Measurements from ENCODE around the gene KBTBD12. TPM values are rescaled to one million over a fixed set of nuclear protein-coding genes. Genes with fewer than 3 reads are reported as not detected.

Gene KBTBD12
- total and polyA plus RNA-seq, 2 experiments from 2014 or later = not detected

DNA sequence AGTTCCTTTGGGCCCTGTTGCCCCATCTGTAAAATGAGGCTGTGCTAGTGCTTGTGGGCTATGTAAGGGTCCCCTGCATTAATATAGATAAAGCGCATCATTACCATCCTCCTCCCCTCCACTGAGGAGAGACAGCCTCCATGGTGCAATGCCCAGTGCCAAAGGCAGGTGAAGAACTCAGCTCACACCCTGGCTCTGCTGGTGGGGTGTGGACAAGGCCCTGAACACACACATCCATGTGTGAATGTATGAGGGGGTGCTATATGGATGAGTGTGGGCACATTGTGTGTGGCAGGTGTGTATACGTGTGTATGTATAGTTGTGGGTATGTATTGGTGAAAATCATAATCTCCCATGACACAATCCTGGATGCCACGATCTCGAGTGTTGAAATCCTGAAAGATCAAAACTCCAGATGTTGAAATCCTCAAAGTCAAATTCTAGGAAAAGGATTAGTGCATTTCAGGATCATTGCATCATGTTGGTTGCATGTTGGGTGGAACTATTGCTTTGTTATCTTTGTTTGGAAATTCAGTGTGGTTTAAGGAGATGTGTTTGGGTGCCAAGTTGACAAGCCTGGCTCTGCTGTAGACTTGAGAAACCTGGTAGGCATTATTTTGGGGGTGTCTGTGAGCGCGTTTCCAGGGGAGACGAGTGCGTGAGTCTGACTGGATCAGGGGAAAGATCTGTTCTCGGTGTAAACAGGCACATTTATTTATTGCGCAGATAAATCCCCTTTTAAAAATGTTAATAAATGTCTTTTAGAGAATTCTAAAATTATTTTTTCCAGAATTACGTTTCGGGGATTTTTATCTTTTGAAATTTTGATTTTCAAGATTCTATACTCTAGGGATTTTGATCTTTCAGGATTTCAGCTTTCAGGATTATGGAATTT is 95.2 kb downstream of the KBTBD12 start:
- in situ Hi-C loops (cut with MboI) = no loop called here
- H3K4me3 ChIP-seq = no peak overlapping the region
- 50 to 52% methylated on average over 12 of the region's 12 CpGs for WGBS, 2 experiments (ENCODE audit: low coverage in 1 of 2, low lambda C conversion rate in 2 of 2, missing lambda C conversion rate in 2 of 2)

GRCh38 chr3:128011140-128011539 is 96.1 kb downstream of the KBTBD12 start:
- H2AFZ ChIP-seq = no peak overlapping the region
- H3K79me2 ChIP-seq (ENCODE audit: insufficient read depth) = no peaks in the 10 kb centered on the region
- H3K4me2 ChIP-seq (ENCODE audit: unreplicated experiment) = no peak overlapping the region
- no peaks in the 10 kb centered on the region; the same call in 1 of the 2 replicates for H3K27me3 ChIP-seq (replicated peaks; ENCODE audit: insufficient read depth)
- H3K27ac ChIP-seq = no peak overlapping the region
- no peaks in the 10 kb centered on the region for H3K9me3 ChIP-seq (ENCODE audit: low read depth)
- H3K9me2 ChIP-seq (ENCODE audit: insufficient read depth) = no peaks in the 10 kb centered on the region
- H4K20me1 ChIP-seq (ENCODE audit: insufficient read depth) = no peaks in the 10 kb centered on the region
- TF ChIP-seq EZH2 (IDR thresholded peaks at IDR 0.05; ENCODE audit: insufficient read depth, poor library complexity, severe bottlenecking) = no peak
- TF ChIP-seq EZH2phosphoT487 (IDR thresholded peaks at IDR 0.05; ENCODE audit: insufficient read depth, low read depth) = no peak
- H3K36me3 ChIP-seq (ENCODE audit: low read depth) = no peaks in the 10 kb centered on the region
- DNase-seq = peak; percentile 18
- in situ Hi-C loops (cut with MboI) = no loop called here
- no peak overlapping the region for H3K4me3 ChIP-seq
- 21 to 23% methylated on average over 12 of the region's 12 CpGs for WGBS, 2 experiments (ENCODE audit: low coverage in 1 of 2, low lambda C conversion rate in 2 of 2, missing lambda C conversion rate in 2 of 2)
- peaks cover 4% of the 10 kb centered on the region; the same call in 1 of the 2 replicates for H3F3A ChIP-seq (ENCODE audit: insufficient read depth)
- H3K9ac ChIP-seq = no peak overlapping the region
- H3K4me1 ChIP-seq (ENCODE audit: insufficient read depth) = 0 out of 2 replicates have a peak, but pooled peaks cover 12% of the 10 kb centered on the region

More for the DNA sequence above, 95.2 kb downstream of the KBTBD12 start:
- peak overlapping the region; percentile 25 for H3K27ac ChIP-seq
- H3K9me2 ChIP-seq (ENCODE audit: insufficient read depth) = no peaks in the 10 kb centered on the region
- TF ChIP-seq EZH2phosphoT487 (IDR thresholded peaks at IDR 0.05; ENCODE audit: insufficient read depth, low read depth) = no peak
- no peak for TF ChIP-seq EZH2 (IDR thresholded peaks at IDR 0.05; ENCODE audit: insufficient read depth, poor library complexity, severe bottlenecking)
- no peaks in the 10 kb centered on the region for H4K20me1 ChIP-seq (ENCODE audit: insufficient read depth)
- H3K4me1 ChIP-seq (ENCODE audit: insufficient read depth) = 0 out of 2 replicates have a peak, but pooled peaks cover 12% of the 10 kb centered on the region
- peaks cover 4% of the 10 kb centered on the region; the same call in 1 of the 2 replicates for H3F3A ChIP-seq (ENCODE audit: insufficient read depth)
- peak; percentile 78 for DNase-seq
- H3K79me2 ChIP-seq (ENCODE audit: insufficient read depth) = no peaks in the 10 kb centered on the region
- H2AFZ ChIP-seq = no peak overlapping the region
- peak overlapping the region; percentile 15 for H3K4me2 ChIP-seq (ENCODE audit: unreplicated experiment)
- no peaks in the 10 kb centered on the region for H3K9me3 ChIP-seq (ENCODE audit: low read depth)
- H3K27me3 ChIP-seq (replicated peaks; ENCODE audit: insufficient read depth) = no peaks in the 10 kb centered on the region; the same call in 1 of the 2 replicates
- H3K9ac ChIP-seq = no peak overlapping the region
- H3K36me3 ChIP-seq (ENCODE audit: low read depth) = no peaks in the 10 kb centered on the region

GRCh38 chr3:128012050-128012449 is 97.0 kb downstream of the KBTBD12 start:
- Histone ChIP-seq H3K4me1 (ENCODE audit: insufficient read depth) (0 out of 2 replicates have a peak, but pooled peaks cover 12% of the 10 kb centered on the region), H3K36me3 (ENCODE audit: low read depth) (no peaks in the 10 kb centered on the region), H3K27me3 (replicated peaks; ENCODE audit: insufficient read depth) (no peaks in the 10 kb centered on the region; the same call in 1 of the 2 replicates), H3K4me3 (no peak overlapping the region), H4K20me1 (ENCODE audit: insufficient read depth) (no peaks in the 10 kb centered on the region), H2AFZ (no peak overlapping the region), H3F3A (ENCODE audit: insufficient read depth) (peaks cover 4% of the 10 kb centered on the region; the same call in 1 of the 2 replicates), H3K4me2 (ENCODE audit: unreplicated experiment) (no peak overlapping the region), H3K79me2 (ENCODE audit: insufficient read depth) (no peaks in the 10 kb centered on the region), H3K27ac (no peak overlapping the region), H3K9me3 (ENCODE audit: low read depth) (no peaks in the 10 kb centered on the region), H3K9ac (no peak overlapping the region), H3K9me2 (ENCODE audit: insufficient read depth) (no peaks in the 10 kb centered on the region)
- no peak for DNase-seq
- in situ Hi-C loops (cut with MboI) = no loop called here
- 78% methylated on average over 13 to 14 of the region's 14 CpGs for WGBS, 2 experiments (ENCODE audit: low coverage in 1 of 2, low lambda C conversion rate in 2 of 2, missing lambda C conversion rate in 2 of 2)
- TF ChIP-seq EZH2 (IDR thresholded peaks at IDR 0.05; ENCODE audit: insufficient read depth, poor library complexity, severe bottlenecking) (no peak), EZH2phosphoT487 (IDR thresholded peaks at IDR 0.05; ENCODE audit: insufficient read depth, low read depth) (no peak)

DNA sequence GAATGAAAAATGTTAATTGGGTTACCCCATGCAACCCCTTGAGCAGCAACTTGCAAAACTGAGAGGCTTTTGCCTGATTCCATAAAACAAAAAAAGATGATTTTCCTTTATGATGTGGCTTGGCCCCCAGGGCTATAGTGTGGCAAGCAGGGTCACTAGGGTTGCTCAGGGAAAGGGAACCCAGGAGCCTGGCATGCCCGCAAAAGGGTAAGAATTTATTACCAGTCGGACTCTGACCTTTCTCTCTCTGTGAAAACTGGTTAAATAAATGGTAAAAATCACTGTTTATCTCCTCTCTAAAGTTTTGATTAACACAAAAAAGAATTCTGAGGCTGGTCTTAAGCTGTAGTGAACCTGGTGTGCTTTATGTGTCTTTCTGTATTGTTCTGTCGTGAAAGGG is 99.5 kb downstream of the KBTBD12 start:
- H3F3A ChIP-seq (ENCODE audit: insufficient read depth) = peaks cover 4% of the 10 kb centered on the region; the same call in 1 of the 2 replicates
- H3K9ac ChIP-seq = no peak overlapping the region
- H3K4me3 ChIP-seq = no peak overlapping the region
- no peaks in the 10 kb centered on the region for H4K20me1 ChIP-seq (ENCODE audit: insufficient read depth)
- H2AFZ ChIP-seq = no peak overlapping the region
- H3K9me3 ChIP-seq (ENCODE audit: low read depth) = no peaks in the 10 kb centered on the region
- in situ Hi-C loops (cut with MboI) = no loop called here
- peaks cover 3% of the 10 kb centered on the region; the same call in 1 of the 2 replicates for H3K27me3 ChIP-seq (replicated peaks; ENCODE audit: insufficient read depth)
- DNase-seq = no peak
- H3K27ac ChIP-seq = no peak overlapping the region
- no peaks in the 10 kb centered on the region for H3K9me2 ChIP-seq (ENCODE audit: insufficient read depth)
- H3K4me2 ChIP-seq (ENCODE audit: unreplicated experiment) = no peak overlapping the region
- WGBS, 2 experiments (ENCODE audit: low coverage in 1 of 2, low lambda C conversion rate in 2 of 2, missing lambda C conversion rate in 2 of 2) = 73 to 75% methylated on average over 3 of the region's 3 CpGs
- TF ChIP-seq EZH2phosphoT487 (IDR thresholded peaks at IDR 0.05; ENCODE audit: insufficient read depth, low read depth) (no peak), EZH2 (IDR thresholded peaks at IDR 0.05; ENCODE audit: insufficient read depth, poor library complexity, severe bottlenecking) (no peak)
- H3K4me1 ChIP-seq (ENCODE audit: insufficient read depth) = 0 out of 2 replicates have a peak, but pooled peaks cover 12% of the 10 kb centered on the region
- H3K36me3 ChIP-seq (ENCODE audit: low read depth) = no peaks in the 10 kb centered on the region
- no peaks in the 10 kb centered on the region for H3K79me2 ChIP-seq (ENCODE audit: insufficient read depth)

Measured in GM23248 (cell line).